Measurements from ENCODE around the gene MLXIPL. TPM values are rescaled to one million over a fixed set of nuclear protein-coding genes. Genes with fewer than 3 reads are reported as not detected.
A peak's percentile ranks its signal among the peaks of the same experiment; 100 is the strongest.

MLXIPL gene
- total RNA-seq, 1 donor from 2014 or later = 8.7 TPM

DNA sequence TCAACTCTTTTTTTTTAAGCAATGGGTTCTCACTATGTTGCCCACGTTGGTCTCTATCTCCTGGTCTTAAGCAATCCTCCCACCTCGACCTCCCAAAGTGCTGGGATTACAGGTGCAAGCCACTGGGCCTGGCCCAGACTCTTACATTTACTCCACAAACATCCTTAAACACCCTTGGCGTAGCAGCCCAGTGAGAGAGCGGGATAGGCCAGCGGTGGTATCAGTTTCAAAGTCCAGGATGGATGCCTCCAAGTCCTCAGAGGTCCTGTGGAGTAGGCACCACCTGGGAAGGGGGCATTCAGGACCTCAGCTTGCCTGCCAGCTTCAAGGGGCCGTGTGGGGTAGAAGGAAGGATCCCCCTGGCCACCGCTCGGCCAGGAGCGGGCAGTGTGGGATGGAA is 25.3 kb upstream of the MLXIPL start:
- TF ChIP-seq, protein P1, sequence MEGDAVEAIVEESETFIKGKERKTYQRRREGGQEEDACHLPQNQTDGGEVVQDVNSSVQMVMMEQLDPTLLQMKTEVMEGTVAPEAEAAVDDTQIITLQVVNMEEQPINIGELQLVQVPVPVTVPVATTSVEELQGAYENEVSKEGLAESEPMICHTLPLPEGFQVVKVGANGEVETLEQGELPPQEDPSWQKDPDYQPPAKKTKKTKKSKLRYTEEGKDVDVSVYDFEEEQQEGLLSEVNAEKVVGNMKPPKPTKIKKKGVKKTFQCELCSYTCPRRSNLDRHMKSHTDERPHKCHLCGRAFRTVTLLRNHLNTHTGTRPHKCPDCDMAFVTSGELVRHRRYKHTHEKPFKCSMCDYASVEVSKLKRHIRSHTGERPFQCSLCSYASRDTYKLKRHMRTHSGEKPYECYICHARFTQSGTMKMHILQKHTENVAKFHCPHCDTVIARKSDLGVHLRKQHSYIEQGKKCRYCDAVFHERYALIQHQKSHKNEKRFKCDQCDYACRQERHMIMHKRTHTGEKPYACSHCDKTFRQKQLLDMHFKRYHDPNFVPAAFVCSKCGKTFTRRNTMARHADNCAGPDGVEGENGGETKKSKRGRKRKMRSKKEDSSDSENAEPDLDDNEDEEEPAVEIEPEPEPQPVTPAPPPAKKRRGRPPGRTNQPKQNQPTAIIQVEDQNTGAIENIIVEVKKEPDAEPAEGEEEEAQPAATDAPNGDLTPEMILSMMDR (IDR thresholded peaks at IDR 0.05; ENCODE audit: unreplicated experiment) = no peak
- H3K27ac Mint-ChIP-seq (ENCODE audit: unreplicated experiment) = no peak overlapping the region
- DNase-seq (ENCODE audit: low spot score) = no peak
- H3K36me3 Mint-ChIP-seq (ENCODE audit: low read depth, unreplicated experiment) = no peaks in the 10 kb centered on the region
- peaks cover 24% of the 10 kb centered on the region for H3K27me3 Mint-ChIP-seq (ENCODE audit: unreplicated experiment)
- H3K9me3 Mint-ChIP-seq (ENCODE audit: unreplicated experiment) = no peaks in the 10 kb centered on the region
- H3K4me3 Mint-ChIP-seq (ENCODE audit: unreplicated experiment) = peak overlapping the region; percentile 34
- peaks cover 22% of the 10 kb centered on the region for H3K4me1 Mint-ChIP-seq (ENCODE audit: unreplicated experiment)

DNA sequence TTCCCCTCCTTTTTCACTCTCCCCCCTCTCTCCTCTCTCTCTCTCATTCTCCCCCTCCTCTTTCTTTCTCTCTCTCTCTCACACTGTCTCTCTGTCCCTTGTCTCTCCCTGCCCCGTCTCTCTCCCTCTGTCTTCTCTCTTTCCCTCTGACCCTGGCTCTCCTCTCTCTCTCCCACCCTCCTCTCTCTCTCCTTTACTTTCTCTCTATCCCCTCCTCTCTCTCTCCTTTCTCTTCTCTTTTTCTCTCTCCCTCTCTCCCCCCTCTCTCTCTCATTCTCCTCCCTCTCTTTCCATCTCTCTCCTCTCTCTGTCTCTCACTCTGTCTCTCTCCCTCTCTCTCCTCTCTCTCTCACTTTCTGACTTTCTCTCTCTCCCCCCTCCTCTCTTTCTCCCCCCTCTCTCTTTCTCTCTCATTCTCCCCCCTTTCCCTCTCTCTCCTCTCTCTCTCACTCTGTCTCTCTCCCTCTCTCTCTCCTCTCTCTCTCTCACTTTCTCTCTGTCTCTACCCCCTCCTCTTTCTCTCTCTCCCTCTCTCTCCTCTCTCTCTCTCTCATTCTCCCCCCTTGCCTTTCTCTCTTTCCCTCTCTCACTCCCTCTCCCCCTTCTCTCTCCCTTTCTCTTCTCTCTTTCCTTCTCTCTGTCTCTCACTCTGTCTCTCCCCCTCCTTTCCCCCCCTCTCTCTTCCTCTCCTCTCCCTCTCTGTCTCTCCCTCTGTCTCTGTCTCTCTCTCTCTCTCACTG is 24.4 kb upstream of the MLXIPL start:
- Mint-ChIP-seq H3K27me3 (ENCODE audit: unreplicated experiment) (peaks cover 25% of the 10 kb centered on the region), H3K27ac (ENCODE audit: unreplicated experiment) (no peak overlapping the region), H3K4me3 (ENCODE audit: unreplicated experiment) (peak overlapping the region; percentile 51), H3K36me3 (ENCODE audit: low read depth, unreplicated experiment) (no peaks in the 10 kb centered on the region), H3K9me3 (ENCODE audit: unreplicated experiment) (no peaks in the 10 kb centered on the region), H3K4me1 (ENCODE audit: unreplicated experiment) (peaks cover 25% of the 10 kb centered on the region)
- no peak for DNase-seq (ENCODE audit: low spot score)
- TF ChIP-seq, protein P1 (IDR thresholded peaks at IDR 0.05; ENCODE audit: unreplicated experiment) = no peak

DNA sequence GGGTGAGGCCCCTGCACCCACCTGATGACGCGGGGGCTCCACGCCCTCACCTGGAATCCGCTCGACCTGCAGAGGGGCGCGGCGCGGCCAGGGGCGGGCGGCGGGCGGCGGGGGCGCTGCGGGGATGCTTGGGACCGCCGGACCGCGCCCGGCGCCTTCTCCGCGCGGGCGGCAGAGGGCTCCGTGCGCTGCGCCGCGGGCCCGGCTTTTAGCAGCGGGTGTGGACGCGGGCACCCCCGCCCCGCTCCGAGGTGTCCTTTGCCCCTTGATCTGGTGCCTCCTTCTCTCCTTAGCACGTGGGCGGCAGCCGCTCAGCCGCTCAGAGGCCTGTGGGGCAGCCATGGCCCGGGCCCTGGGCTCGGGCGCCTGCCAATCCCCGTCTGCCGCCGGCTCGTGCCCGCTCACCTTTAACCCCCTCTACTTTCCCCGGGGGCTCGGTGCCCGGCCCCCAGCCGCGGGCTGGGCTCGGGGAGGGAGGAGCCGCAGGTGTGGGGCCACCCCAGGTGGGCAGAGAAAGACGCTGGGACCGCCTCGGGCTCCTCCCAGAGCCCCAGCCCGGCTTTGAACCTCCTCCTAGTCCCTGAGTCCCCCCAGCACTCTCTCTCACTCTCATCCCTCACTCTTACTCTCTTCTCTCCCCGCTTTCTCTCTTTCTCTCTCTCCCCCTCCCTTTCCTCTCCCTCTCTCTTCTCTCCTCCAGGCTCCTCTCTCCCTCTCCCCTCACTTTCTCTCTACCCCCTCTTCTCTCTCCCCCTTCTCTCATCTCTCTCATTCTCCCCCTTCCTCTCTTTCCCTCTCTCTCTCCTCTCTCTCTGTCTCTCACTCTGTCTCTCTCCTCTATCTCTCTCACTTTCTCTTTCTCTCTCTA is 23.6 kb upstream of the MLXIPL start:
- TF ChIP-seq, protein P1 (IDR thresholded peaks at IDR 0.05; ENCODE audit: unreplicated experiment) = no peak
- no peak for DNase-seq (ENCODE audit: low spot score)
- Mint-ChIP-seq H3K4me3 (ENCODE audit: unreplicated experiment) (peak overlapping the region; percentile 51), H3K27me3 (ENCODE audit: unreplicated experiment) (peaks cover 25% of the 10 kb centered on the region), H3K27ac (ENCODE audit: unreplicated experiment) (no peak overlapping the region), H3K9me3 (ENCODE audit: unreplicated experiment) (no peaks in the 10 kb centered on the region), H3K36me3 (ENCODE audit: low read depth, unreplicated experiment) (no peaks in the 10 kb centered on the region), H3K4me1 (ENCODE audit: unreplicated experiment) (peaks cover 25% of the 10 kb centered on the region)

DNA sequence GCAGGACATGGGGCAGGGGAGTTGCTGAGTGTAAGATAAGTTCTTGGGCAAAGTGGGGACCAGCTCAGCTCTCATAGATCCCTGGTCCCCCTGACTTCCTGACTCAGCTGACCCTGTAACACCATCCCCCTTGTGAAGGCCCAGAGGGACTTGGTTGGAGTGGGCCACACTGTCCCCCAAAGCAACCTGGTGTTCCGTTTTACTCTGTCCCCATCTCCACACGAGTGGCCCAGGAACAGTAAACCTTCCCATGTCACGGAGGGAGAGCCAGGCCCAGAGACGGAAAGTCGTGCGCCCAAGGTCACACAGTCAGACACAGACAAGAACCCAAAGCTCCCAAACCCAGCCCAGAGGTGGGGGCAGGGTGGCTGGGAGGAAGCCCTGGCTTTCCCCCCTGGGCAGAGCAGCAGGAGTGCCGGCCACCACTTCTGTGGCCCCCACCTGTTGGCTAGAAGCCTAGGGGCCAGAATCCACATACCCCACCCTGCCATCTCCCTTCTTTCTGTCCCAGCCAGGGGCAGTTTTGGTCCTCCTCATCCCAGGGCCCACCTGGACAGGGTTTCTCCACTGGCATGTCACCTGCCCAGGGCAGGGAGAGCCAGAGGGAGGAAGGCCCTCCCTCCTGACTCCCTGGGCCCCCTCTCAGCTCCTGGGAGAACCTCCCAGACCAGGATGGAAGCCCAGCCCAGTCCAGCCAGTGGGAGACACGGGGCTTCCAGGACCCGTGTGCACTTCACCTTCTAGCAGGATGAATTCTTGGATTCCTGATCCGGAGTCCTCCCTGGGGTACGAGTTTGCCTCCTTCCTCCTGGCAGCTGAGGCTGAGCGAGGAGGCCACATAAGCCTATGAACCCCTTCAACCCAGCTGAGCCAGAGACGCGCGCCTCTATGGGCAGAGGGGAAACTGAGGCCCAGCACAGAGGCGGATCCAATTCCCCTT is 22.7 kb upstream of the MLXIPL start:
- Mint-ChIP-seq H3K27me3 (ENCODE audit: unreplicated experiment) (peaks cover 22% of the 10 kb centered on the region), H3K27ac (ENCODE audit: unreplicated experiment) (no peak overlapping the region)

More for the DNA sequence above, 22.7 kb upstream of the MLXIPL start:
- Mint-ChIP-seq H3K36me3 (ENCODE audit: low read depth, unreplicated experiment) (no peaks in the 10 kb centered on the region), H3K9me3 (ENCODE audit: unreplicated experiment) (no peaks in the 10 kb centered on the region), H3K4me3 (ENCODE audit: unreplicated experiment) (no peak overlapping the region), H3K4me1 (ENCODE audit: unreplicated experiment) (peaks cover 25% of the 10 kb centered on the region)
- DNase-seq (ENCODE audit: low spot score) = no peak
- TF ChIP-seq, protein P1 (IDR thresholded peaks at IDR 0.05; ENCODE audit: unreplicated experiment) = no peak

All from endothelial cell (in vitro differentiated cells).